Kidney (tissue), 14 donors: ENCODE data around the gene GALNS. TPM values are rescaled to one million over a fixed set of nuclear protein-coding genes. Genes with fewer than 3 reads are reported as not detected.
"Not testable (repeated sequence)": the region's sequence is repeated elsewhere in the genome, so short reads cannot be mapped to it uniquely, and the experiment has no call there.

Source experiments
- DNase-seq, 5 donors: peaks; one replicate each; pipeline ENCODE4 v3.0.0-alpha.2; 2013 to 2020
- FAIRE-seq: peaks from 2 replicates; lab custom pipeline; 2012; peaks lifted over from hg19 to GRCh38; lab: Jason Lieb, UNC
- H3K27ac ChIP-seq, 2 donors: one replicate each; pipeline ENCODE4 v1.7.0; 2013; ENCODE audit warnings: low read depth in 2 of 2, low read length in 2 of 2, inconsistent platforms in 1 of 2
- H3K27me3 ChIP-seq: one replicate; pipeline ENCODE4 v1.7.1; 2013; ENCODE audit warnings: low read length, inconsistent platforms; ENCODE audit not compliant: control insufficient read depth, insufficient read depth
- H3K36me3 ChIP-seq, 3 donors: one replicate each; pipeline versions ENCODE4 v1.7.0 to v1.7.1; 2013; ENCODE audit warnings: low read length in 3 of 3, control low read depth in 1 of 3, inconsistent platforms in 1 of 3; ENCODE audit not compliant: insufficient read depth in 3 of 3, control insufficient read depth in 2 of 3
- H3K4me1 ChIP-seq, 3 donors: one replicate each; pipeline versions ENCODE4 v1.7.0 to v1.7.1; 2013; ENCODE audit warnings: low read length in 3 of 3, inconsistent platforms in 1 of 3, low read depth in 1 of 3; ENCODE audit not compliant: control insufficient read depth in 2 of 3, insufficient read depth in 2 of 3
- H3K4me3 ChIP-seq, 3 donors: one replicate each; pipeline versions ENCODE4 v1.7.0 to v1.8.1; 2013; ENCODE audit warnings: low read length in 3 of 3, control low read depth in 1 of 3, inconsistent platforms in 1 of 3
- H3K9ac ChIP-seq, 3 donors: one replicate each; pipeline versions ENCODE4 v1.7.0 to v1.7.1; 2013; ENCODE audit warnings: low read length in 3 of 3, control low read depth in 1 of 3, inconsistent platforms in 1 of 3
- H3K9me3 ChIP-seq, 3 donors: one replicate each; pipeline versions ENCODE4 v1.7.0 to v1.7.1; 2013; ENCODE audit warnings: low read length in 3 of 3, control low read depth in 1 of 3, inconsistent platforms in 1 of 3; ENCODE audit not compliant: control insufficient read depth in 2 of 3, insufficient read depth in 1 of 3
- intact Hi-C: fragments of 100-400 bp; cut with DNase I; formaldehyde crosslinking; loops from one replicate; pipeline ENCODE4 v1.11.1; 2022
- polyA plus RNA-seq: library from polyadenylated mRNA; stranded (reverse); fragments of 350-450 nt; fragmentation: Illumina TruSeq; extraction: RNeasy Lipid Tissue Mini Kit (QIAGEN cat#74804); gene quantifications from one replicate; pipeline ENCODE4 v1.2.3, GENCODE V29; 2014; ENCODE audit warnings: low read depth, low replicate concordance; ENCODE audit not compliant: insufficient read depth
- total RNA-seq: library from RNA; stranded (reverse); fragmentation: NEBNext Ultra II Directional; extraction: Animal tissue kit (Norgen Biotek cat#: 25700); gene quantifications from one replicate; pipeline ENCODE4 v1.2.1, GENCODE V29; 2021
- TF ChIP-seq, protein P1 (sequence below): IDR thresholded peaks from 3 replicates; pipeline ENCODE4 v1.5.1; 2012; ENCODE audit warnings: mild to moderate bottlenecking, moderate library complexity, borderline replicate concordance; ENCODE audit not compliant: insufficient read depth; ENCODE audit errors: extremely low read depth
- donor health status: control.
- donor health status: control.
- donor health status: control.
- donor health status: control.
- donor health status: control.
- donor health status: DM: yes; HTN: yes; CAD: no.
- donor health status: Normal renal cell carcinoma (clear cell type).

Gene GALNS
- total and polyA plus RNA-seq, 2 donors from 2014 or later = 15.8 to 37.2 TPM

DNA sequence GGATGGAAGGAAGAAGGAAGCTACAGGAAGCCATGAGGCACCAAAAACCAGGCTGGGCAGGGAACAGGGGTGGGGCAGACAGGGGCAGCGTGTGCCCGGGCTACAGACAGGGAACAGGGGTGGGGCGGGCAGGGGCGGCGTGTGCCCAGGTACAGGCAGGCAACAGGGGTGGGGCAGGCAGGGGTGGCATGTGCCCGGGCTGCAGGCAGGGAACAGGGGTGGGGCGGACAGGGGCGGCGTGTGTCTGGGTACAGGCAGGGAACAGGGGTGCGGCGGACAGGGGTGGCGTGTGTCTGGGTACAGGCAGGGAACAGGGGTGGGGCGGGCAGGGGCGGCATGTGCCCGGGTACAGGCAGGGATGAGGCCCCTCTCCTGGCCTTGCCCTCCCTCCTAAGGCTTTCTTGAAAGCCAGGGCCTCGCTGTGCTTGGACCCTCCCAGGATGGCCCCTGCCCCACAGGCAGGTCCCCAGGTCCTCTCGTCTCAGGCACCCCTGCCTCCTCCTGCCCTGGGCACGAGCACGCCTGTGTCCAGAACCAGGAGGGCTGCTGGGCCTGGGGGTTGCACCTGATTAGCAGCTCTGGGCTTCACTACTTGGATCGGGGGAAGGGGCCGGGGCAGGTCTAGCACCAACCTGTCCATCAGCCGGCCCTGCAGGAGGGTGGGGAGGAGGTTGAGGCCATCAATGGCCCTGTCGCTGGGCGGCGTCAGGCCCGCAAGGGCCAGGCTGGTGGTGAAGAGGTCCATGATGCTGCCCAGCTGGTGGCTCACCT lies 30.5 kb downstream of the GALNS start:
- TF ChIP-seq, protein P1, sequence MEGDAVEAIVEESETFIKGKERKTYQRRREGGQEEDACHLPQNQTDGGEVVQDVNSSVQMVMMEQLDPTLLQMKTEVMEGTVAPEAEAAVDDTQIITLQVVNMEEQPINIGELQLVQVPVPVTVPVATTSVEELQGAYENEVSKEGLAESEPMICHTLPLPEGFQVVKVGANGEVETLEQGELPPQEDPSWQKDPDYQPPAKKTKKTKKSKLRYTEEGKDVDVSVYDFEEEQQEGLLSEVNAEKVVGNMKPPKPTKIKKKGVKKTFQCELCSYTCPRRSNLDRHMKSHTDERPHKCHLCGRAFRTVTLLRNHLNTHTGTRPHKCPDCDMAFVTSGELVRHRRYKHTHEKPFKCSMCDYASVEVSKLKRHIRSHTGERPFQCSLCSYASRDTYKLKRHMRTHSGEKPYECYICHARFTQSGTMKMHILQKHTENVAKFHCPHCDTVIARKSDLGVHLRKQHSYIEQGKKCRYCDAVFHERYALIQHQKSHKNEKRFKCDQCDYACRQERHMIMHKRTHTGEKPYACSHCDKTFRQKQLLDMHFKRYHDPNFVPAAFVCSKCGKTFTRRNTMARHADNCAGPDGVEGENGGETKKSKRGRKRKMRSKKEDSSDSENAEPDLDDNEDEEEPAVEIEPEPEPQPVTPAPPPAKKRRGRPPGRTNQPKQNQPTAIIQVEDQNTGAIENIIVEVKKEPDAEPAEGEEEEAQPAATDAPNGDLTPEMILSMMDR = no peak
- intact Hi-C loops = no loop called here
- H3K36me3 ChIP-seq = peaks cover 0 to 2% (median 0%) of the 10 kb centered on the region in 3 donors
- H3K9ac ChIP-seq = no peak overlapping the region
- H3K27ac ChIP-seq = no peak overlapping the region
- no peak overlapping the region for H3K4me3 ChIP-seq
- no peaks in the 10 kb centered on the region for H3K9me3 ChIP-seq
- FAIRE-seq (no peak), DNase-seq (no peak)
- no peaks in the 10 kb centered on the region for H3K4me1 ChIP-seq
- H3K27me3 ChIP-seq = no peaks in the 10 kb centered on the region

DNA sequence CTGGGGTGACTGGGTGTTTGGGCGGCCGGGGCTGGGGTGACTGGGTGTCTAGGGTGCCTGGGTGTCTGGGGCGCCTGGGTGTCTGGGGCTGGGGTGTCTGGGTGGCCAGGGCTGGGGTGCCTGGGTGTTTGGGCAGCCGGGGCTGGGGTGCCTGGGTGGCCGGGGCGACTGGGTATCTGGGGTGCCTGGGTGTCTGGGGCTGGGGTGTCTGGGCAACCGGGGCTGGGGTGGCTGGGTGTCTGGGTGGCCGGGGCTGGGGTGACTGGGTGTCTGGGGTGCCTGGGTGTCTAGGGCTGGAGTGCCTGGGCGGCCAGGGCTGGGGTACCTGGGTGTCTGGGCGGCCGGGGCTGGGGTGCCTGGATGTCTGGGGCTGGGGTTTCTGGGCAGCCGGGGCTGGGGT lies 31.6 kb downstream of the GALNS start:
- no peak for FAIRE-seq
- Histone ChIP-seq H3K27me3 (no peaks in the 10 kb centered on the region), H3K4me1 (no peaks in the 10 kb centered on the region), H3K4me3 (no peak overlapping the region), H3K27ac (no peak overlapping the region), H3K9ac (no peak overlapping the region), H3K36me3 (peaks cover 0 to 2% (median 0%) of the 10 kb centered on the region in 3 donors), H3K9me3 (no peaks in the 10 kb centered on the region)
- intact Hi-C loops = no loop called here
- no peak for DNase-seq
- TF ChIP-seq, protein P1 = no peak

DNA sequence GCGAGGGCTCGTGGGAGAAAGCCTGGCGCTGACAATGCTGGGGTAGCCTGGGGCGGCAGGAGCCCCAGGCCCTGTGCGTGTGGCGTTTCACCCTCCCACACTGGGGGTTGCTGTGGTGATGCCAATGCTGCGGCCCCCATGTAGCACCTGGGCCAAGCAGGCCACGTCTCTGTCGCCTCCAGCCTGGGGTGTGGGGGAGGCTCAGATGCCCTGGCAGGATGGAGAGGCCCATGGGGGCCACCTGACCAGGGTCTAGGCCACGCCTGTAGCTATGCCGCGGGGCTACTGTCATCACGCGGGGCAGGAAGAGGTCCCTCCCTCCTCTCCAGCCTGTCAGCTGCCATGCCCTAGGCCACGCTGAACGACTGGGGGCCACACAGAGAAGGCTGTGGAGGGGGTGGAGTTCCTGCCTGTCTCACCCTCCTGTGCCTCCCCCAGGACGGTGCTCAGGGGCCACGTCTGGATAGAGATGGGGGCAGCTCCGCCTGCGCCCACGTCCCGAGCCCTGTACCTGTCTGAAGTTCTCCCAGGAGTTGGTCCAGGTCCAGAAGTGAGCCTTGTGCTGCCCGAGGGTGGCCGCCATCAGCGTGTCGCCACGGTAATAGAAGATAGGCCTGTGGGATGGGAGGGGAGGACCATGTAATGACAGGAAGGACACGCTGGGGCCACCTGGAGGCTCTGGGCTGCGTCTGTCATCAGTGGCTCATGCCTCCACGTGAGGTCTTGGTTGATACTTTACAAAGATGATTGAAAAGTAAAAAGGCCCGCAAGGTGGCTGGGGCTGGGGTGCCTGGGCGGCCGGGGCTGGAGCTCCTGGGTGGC lies 32.3 kb downstream of the GALNS start:
- no peak for FAIRE-seq
- peaks cover 0 to 2% (median 0%) of the 10 kb centered on the region in 3 donors for H3K36me3 ChIP-seq
- TF ChIP-seq, protein P1 = no peak

DNA sequence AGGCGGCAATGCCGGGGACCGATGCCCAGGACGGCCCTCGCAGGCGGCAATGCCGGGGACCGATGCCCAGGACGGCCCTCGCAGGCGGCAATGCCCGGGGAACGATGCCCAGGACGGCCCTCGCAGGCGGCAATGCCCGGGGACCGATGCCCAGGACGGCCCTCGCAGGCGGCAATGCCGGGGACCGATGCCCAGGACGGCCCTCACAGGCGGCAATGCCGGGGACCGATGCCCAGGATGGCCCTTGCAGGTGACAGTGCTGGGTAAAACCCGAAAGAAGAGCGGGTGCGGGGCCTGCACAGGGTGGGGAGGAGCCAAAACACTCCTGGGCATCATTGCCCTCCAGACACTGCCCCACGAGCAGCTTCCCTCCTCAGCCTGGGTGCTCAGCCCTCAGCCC lies 33.1 kb downstream of the GALNS start:
- H3K9me3 ChIP-seq, DNase-seq, H3K36me3 ChIP-seq, H3K4me1 ChIP-seq, H3K27ac ChIP-seq, H3K9ac ChIP-seq, intact Hi-C loops, FAIRE-seq, H3K27me3 ChIP-seq, H3K4me3 ChIP-seq: not testable (repeated sequence)

More for the DNA sequence above, 32.3 kb downstream of the GALNS start:
- Histone ChIP-seq H3K27ac (no peak overlapping the region), H3K4me1 (no peaks in the 10 kb centered on the region), H3K9ac (no peak overlapping the region), H3K27me3 (no peaks in the 10 kb centered on the region), H3K9me3 (no peaks in the 10 kb centered on the region), H3K4me3 (no peak overlapping the region)
- DNase-seq = no peak
- intact Hi-C loops = no loop called here
